NCI-H2196 (cell line): Measurements from ENCODE around the gene RAB11B.
"Not testable (repeated sequence)": the region's sequence is repeated elsewhere in the genome, so short reads cannot be mapped to it uniquely, and the experiment has no call there.

Source experiments
- DNase-seq: peaks from one replicate; lab custom pipeline; 2025; ENCODE audit not compliant: unreplicated experiment; lab: John Stamatoyannopoulos, UW

RAB11B gene

DNA sequence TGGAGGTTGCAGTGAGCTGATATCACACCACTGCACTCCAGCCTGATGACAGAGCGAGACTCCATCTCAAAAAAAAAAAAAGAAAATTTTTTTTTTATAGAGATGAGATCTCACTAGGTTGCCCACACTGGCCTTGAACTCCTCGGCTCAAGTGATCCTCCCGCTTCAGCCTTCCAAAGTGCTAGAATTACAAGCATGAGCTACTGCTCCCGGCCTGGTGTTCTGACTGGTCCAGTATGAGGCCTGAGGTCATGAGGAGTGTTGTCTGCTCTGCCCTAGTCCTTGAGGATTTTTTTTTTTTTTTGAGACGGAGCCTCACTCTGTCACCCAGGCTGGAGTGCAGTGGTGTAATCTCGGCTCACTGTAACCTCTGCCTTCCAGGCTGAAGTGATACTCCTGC, 35.2 kb downstream of the RAB11B start:
- DNase-seq = not testable (repeated sequence)

GRCh38 chr19:8426283-8426682, 36.1 kb downstream of the RAB11B start:
- no peak for DNase-seq

GRCh38 chr19:8429044-8429443, 38.9 kb downstream of the RAB11B start:
- no peak for DNase-seq

DNA sequence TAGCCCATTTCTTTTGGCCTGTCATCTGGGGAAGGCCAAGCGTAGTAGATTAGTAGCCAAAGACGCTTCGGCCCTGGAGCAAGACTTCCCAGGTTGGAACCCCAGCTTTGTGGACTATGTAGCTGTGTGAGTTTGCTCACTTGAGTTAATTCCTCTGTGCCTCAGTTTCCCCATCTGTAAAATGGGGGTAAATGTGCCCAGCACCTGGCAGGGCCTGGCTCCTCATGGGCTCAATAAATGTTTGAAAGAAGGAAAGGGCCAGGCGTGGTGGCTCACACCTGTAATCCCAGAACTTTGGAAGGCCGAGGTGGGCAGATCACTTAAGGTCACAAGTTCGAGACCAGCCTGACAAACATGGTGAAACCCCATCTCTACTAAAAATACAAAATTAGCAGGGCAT, 39.7 kb downstream of the RAB11B start:
- DNase-seq = no peak

DNA sequence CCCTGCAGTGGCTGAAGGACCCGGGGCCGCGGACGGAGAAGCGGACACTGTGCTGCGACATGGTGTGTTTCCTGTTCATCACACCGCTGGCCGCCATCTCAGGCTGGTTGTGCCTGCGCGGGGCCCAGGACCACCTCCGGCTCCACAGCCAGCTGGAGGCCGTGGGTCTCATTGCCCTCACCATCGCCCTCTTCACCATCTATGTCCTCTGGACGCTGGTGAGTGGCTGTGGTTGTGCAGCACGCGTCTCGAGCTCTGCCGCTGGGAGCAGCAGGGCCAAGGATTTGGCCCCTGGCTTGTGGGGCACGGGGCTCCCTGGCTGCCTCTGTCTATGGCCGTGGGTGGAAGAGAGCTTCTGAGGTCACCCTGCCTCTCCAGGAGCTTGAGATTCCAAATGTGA, 40.5 kb downstream of the RAB11B start:
- no peak for DNase-seq

GRCh38 chr19:8438236-8438635, 48.1 kb downstream of the RAB11B start:
- DNase-seq = no peak

- DNase-seq = no peak
Observed at GRCh38 chr19:8441725-8442544, 51.8 kb downstream of the RAB11B start.

DNA sequence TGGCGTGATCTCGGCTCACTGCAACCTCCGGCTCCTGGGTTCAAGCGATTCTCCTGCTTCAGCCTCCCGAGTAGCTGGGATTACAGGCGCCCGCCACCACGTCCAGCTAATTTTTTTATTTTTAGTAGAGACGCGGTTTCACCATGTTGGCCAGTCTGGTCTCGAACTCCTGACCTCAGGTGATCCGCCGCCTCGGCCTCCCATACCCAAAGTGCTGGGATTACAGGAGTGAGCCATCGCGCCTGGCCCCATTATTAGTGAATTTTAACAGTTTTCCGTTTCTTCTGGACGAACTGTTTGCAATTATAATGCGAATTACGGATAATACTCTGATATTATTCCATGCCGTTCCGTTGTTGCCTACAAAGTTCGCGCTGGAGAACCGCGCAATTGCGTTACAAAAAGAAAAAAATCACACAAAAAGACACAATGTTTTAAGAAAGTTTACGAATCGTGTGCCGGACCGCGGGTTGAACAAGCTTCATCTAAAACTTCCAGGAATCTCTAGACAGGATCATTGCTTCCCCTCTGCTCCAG, 54.0 kb downstream of the RAB11B start:
- DNase-seq = not testable (repeated sequence)

- peak; percentile 99 for DNase-seq
Observed at GRCh38 chr19:8444677-8445487, 54.7 kb downstream of the RAB11B start, which contains the start of gene HNRNPM. TSS of gene HNRNPM (plus strand) at chr19:8444975. CDS start at chr19:8444999, 24 bp downstream.

DNA sequence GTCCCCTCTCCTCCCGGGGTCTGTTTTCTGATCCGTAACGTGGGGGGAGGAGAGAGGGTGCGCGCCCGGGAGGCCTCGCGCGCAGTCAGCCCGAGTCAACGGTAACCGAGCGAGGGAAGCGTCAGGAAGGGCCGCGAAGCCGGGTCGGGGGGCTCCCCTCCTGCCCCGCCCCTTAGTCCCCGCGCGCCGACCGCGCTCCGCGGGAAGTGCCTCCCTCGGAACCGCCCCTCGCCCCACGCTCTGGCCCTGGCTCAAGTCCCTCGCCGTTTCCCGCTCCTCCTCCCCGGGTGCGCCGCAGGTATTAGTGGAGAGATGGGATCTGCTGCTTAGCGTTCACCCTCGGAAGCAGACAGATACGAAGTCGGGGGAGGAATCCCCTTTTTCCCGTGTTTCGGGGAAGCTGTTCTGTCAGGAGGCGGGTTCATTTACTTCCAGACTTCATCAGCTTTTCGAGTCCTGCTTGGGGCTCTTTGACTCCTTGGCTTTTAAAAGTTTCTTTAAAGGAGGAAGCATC, 55.4 kb downstream of the RAB11B start:
- peak; percentile 20 for DNase-seq

GRCh38 chr19:8446061-8446709, 56.0 kb downstream of the RAB11B start:
- no peak for DNase-seq

GRCh38 chr19:8449830-8450229, 59.7 kb downstream of the RAB11B start:
- no peak for DNase-seq

DNA sequence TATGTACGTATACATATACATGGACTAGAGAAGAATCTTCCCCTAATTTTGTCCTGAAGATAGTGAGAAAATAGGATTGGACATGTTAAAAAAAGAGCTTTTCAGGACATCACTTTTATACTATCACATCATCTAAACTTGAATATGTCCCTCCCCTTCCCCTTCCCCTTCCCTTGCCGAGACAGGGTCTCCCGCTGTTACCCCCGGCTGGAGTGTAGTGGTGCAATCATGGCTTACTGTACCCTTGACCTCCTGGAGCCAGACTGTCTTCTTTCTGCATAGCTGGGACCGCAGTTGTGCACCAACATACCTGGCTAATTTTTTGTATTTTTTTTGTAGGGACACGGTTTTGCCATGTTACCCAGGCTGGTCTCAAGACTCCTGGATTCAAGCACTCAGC, 61.2 kb downstream of the RAB11B start:
- no peak for DNase-seq

DNA sequence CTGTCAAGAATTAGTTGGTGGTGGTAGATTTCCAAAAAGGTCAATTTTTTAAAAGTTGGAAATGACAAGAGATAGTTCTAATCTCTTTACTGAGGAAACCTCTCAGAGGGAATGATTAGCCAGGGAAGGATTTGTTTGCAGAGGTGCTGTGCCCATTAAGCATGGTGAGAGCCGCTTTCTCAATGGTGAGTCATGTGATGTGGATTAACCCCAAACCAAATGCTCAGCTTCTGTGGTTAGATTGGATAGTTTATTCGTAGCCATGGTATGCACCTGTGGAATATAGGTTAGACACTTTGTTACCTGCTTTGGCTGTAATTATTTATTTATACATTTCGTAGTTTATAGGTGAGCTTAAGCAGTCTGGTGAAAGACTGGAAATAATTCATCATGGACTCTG, 61.7 kb downstream of the RAB11B start:
- DNase-seq = no peak

DNA sequence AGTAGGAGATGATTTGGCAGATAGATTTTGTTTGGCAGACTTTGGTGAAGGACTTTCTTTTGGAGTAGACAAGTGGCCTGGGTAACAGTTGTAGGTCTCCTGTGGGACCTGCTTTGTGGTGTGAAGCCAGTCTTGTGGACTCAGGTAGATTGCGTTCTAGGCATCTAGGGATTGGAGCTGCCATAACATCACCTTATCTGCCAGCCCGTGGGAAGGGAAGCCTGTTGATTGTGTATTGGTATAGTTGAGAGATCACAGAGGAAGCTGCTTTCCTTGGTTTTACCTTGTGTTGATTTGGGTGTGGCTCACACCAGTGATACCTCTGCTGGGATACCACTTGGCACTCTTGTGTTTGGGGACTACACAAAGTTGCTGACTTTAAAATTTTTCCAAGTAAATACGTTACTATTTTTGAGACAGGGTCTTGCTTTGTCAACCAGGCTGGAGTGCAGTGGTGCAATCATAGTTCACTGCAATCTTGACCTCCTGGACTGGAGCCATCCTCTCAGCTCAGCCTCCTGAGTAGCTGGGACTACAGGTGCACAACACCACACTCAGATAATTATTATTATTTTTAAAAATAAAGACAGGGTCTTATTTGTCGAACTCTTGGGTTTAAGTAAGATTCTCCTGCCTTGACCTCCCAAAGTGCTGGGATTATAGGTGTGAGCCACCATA, 62.4 kb downstream of the RAB11B start:
- no peak for DNase-seq

DNA sequence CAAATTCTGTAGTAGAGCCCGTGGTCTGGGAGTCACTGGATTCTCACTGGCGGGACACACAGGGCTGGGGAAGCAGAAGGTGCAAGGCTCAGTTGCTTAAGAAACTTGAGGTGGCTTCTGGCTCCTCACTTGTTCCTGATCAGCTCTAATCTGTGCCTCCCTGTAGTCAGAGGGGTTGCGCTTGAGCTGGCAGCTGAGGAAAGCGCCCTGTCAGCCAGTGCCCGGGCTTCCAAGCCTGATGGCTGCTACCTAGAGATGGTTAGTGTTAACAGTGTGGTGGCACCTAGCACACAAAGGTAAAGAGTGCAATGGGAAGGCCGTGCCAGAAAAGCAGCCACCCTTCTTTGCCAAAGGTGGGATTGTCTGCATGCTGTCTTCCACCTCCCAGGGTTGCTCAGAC, 63.5 kb downstream of the RAB11B start:
- no peak for DNase-seq
